WTC11 (cell line): ENCODE results near the gene TMEM176A.

Experiments
- CTCF ChIP-seq: fragments of 200-600 bp; IDR thresholded peaks from 2 replicates; pipeline ENCODE4 v1.8.0; 2022; ENCODE audit warnings: antibody characterized with exemption
- TCF7 ChIP-seq: sonication (generic); formaldehyde crosslinking; IDR thresholded peaks from 2 replicates; pipeline ENCODE4 v1.8.0; 2022; ENCODE audit warnings: mild to moderate bottlenecking, low read depth, missing genetic modification reagents, moderate library complexity
- ZNF281 ChIP-seq: sonication (generic); formaldehyde crosslinking; IDR thresholded peaks from 2 replicates; pipeline ENCODE4 v1.8.0; 2023; ENCODE audit warnings: mild to moderate bottlenecking, missing genetic modification reagents

- TF ChIP-seq CTCF (no peak), TCF7 (CRISPR knock-in tag) (no peak), ZNF281 (no peak)
Observed at GRCh38 chr7:150799156-150799555, 1.4 kb upstream of the TMEM176A start.
